Iris pigment epithelial cell (primary cell): Measurements from ENCODE around the gene IL6.
A peak's percentile ranks its signal among the peaks of the same experiment; 100 is the strongest.

ENCODE experiments used
- DNase-seq: peaks from one replicate; pipeline ENCODE4 v3.0.0-alpha.2; 2011; ENCODE audit warnings: low read depth

The IL6 gene

GRCh38 chr7:22727714-22728035, 675 bp downstream of the IL6 start:
- no peak for DNase-seq

GRCh38 chr7:22728401-22729029, 1.5 kb downstream of the IL6 start:
- DNase-seq = no peak

DNA sequence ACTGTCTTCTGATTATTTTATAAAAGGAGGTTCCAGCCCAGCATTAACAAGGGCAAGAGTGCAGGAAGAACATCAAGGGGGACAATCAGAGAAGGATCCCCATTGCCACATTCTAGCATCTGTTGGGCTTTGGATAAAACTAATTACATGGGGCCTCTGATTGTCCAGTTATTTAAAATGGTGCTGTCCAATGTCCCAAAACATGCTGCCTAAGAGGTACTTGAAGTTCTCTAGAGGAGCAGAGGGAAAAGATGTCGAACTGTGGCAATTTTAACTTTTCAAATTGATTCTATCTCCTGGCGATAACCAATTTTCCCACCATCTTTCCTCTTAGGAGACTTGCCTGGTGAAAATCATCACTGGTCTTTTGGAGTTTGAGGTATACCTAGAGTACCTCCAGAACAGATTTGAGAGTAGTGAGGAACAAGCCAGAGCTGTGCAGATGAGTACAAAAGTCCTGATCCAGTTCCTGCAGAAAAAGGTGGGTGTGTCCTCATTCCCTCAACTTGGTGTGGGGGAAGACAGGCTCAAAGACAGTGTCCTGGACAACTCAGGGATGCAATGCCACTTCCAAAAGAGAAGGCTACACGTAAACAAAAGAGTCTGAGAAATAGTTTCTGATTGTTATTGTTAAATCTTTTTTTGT, 2.3 kb downstream of the IL6 start:
- DNase-seq = no peak

- no peak for DNase-seq
Measured at GRCh38 chr7:22730066-22730710, 3.2 kb downstream of the IL6 start.

GRCh38 chr7:22730921-22731654, 4.1 kb downstream of the IL6 start:
- peak; percentile 78 for DNase-seq

DNA sequence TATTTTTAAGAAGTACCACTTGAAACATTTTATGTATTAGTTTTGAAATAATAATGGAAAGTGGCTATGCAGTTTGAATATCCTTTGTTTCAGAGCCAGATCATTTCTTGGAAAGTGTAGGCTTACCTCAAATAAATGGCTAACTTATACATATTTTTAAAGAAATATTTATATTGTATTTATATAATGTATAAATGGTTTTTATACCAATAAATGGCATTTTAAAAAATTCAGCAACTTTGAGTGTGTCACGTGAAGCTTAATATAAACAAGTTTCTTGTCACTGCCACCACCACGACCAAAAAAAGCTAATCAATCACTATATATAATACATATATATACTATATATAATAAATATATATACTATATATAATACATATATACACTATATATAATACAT, 4.8 kb downstream of the IL6 start:
- no peak for DNase-seq

DNA sequence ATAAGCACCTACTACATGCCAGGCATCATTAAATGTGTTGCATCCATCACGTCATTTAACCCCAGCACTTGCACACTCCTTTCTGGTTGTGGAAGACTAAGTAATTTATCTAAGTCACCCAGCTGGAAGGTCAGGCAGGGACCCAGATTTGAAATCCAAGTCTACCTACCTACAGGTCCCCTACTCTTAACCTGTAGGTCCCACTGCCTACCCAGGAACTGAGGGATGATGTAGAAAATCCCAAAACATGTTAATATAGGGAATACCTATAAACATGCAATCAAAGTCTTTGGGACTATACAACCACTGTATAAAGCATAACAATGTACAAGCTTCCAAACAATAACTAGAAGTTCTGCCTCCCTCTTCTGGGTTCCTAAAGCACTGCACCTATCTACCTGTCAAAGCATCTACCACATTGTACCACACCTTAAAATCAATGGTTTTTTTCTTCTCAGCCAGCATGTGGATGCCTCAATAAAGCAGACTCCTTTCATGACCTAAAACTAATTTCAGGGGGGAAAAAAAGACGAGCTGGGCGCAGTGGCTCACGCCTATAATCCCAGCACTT, 5.6 kb downstream of the IL6 start:
- DNase-seq = no peak

DNA sequence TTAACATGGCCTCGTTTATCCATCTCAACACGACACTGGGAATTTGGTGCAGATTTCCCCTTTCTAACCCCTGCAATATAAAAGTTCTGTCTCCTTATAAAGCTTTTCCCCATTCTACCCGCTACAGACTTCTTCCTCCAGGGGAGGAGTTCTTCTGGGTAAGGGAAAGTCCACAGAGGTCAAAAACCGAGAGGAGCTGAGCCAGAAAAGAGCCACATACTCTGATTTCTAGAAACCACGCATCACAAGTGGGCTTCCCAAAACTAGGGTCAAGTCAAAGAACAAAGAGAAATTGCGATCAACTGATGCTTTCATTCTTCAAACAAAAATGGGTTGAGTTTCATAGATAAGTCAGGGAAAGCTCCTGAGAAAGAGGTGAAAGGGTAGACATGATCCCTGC, 6.8 kb downstream of the IL6 start:
- no peak for DNase-seq

DNA sequence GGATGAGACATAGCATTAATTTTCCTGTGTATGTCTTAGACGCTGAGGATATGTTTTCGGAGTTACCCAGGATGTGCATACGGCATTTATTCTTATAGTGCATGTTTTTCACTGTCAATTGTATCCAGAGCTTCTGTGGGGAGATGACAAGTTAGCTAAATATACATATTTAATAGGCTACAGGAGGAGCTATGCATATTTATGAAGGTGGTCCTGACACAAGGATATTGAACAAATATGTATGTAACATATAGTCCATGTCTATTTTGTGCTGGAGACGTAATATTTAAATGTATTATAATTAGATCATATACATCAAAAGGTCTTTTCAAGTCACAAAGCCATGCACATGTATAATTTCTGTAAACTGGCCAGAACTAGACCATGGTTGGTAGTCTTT, 16.0 kb downstream of the IL6 start:
- no peak for DNase-seq

GRCh38 chr7:22751341-22751740, 24.3 kb downstream of the IL6 start:
- no peak for DNase-seq

- no peak for DNase-seq
Measured at GRCh38 chr7:22757338-22757994, 30.5 kb downstream of the IL6 start.

DNA sequence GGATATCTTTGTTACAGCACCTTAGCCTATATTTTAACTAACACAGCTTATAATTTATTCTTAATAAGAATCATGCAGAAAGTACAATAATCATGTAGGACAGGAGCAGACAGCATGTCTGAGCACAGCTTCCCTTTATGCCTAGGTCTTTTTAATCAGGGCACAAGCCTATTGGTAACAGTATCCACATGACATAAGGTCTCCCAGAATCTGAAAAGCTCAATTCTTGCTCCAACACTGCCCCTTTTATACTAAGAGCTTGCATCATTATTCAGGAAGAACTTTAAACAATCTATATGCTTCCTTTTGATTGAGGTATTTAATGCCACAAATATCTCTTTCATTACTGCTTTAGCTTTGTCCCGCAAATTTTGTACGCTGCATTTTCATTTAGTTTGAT, 31.6 kb downstream of the IL6 start:
- DNase-seq = no peak

DNA sequence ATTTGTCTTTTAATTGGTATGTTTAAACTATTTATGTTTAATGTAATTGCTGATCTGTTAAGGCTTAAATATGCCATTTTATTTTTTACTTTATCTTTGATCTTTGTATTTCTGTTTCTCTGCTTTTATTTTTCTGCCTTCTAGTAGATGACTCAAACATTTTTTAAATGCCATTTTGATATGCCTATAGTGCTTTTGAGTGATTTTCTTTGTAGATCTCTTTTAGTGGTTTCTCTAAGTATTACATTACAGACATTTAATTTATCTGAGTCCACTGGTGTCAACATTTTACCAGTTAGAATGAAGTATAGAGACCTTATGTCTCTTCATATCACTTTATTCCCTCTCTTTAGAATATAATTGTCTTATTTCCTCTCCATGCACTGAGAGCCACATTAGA, 32.7 kb downstream of the IL6 start:
- DNase-seq = peak; percentile 44

GRCh38 chr7:22762866-22763265, 35.9 kb downstream of the IL6 start:
- DNase-seq = no peak

- DNase-seq = no peak
Measured at GRCh38 chr7:22765609-22766008, 38.6 kb downstream of the IL6 start.

- no peak for DNase-seq
Measured at GRCh38 chr7:22771194-22771871, 44.3 kb downstream of the IL6 start.

GRCh38 chr7:22771872-22772228, 44.9 kb downstream of the IL6 start:
- DNase-seq = no peak

- DNase-seq = no peak
Measured at GRCh38 chr7:22772885-22773284, 45.9 kb downstream of the IL6 start.

DNA sequence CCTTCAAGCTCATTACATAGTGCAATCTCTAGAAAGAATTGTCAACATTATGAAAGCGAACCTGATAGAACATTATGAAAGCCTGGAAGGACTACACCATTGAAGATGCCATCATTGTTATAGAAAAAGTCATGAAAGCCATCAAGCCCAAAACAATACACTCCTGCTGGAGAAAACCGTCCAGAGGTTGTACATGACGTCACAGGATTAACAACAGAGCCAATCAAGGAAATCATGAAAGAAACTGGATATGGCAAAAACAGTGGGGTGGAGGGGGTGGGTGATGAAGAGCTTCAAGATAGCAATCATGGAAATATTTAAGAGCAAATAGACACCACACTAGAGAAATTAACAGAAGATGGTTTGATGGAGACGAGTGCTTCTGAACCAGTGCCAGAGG, 50.0 kb downstream of the IL6 start:
- DNase-seq = no peak

DNA sequence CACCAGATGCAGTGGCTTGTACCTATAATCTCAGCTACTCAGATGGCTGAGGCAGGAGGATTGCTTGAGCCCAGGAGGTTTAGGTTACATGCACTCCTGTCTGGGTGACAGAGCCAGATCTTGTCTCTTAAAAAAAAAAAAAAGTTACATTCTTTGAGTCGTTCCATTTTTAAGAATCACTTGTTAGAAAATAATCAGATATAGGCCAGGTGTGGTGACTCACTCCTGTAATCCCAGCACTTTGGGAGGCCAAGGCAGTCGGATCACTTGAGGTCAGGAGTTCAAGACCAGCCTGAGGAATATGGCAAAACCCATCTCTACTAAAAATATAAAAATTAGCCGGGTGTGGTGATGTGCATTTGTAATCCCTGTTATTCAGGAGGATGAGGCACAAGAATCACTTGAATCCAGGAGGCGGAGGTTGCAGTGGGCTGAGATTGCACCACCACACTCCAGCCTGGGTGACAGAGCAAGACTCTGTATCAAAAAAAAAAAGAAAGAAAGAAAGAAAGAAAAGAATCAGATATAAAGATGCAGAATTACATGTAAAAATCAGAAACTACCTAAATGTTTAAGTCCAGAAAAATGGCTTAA, 52.8 kb downstream of the IL6 start:
- DNase-seq = peak; percentile 46

- peak; percentile 90 for DNase-seq
Measured at GRCh38 chr7:22781230-22781711, 54.3 kb downstream of the IL6 start.
